Measurements from ENCODE around the gene STAC3. TPM values are rescaled to one million over a fixed set of nuclear protein-coding genes. Genes with fewer than 3 reads are reported as not detected.

Gene STAC3
- polyA plus RNA-seq, 2 of the 4 experiments (the other 2 are of a cell fraction) = 0.40 to 0.43 TPM

DNA sequence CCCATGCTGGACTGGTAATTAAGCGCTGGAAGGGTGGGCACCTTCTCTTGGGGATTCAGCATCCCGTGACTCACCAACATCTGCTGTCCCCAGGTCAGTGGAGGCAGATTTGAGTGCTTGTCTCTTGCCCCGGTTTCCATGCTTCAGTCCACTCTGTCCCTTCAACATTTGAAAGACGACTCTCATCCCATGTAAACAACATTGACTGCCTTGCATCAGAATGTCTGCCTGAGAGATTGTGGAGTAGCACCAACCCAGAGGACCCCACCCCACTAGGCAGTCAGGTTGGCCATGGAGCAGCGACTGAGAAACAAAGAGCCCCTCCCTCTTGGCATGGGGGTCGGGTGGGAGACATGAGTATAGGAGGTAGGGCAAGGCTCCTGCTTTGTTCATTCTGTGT is 4.9 kb upstream of the STAC3 start:
- H3K4me3 ChIP-seq = no peak overlapping the region
- POLR2A ChIA-PET = no interaction called here
- WGBS (ENCODE audit: missing lambda C conversion rate) = 87% methylated on average over 6 of the region's 6 CpGs
- no peak for TF ChIP-seq HOXA7 (CRISPR knock-in tag; IDR thresholded peaks at IDR 0.05)
- no peak for TF ChIP-seq PHF8 (IDR thresholded peaks at IDR 0.05; ENCODE audit: borderline replicate concordance, low read depth)
- no peak for TF ChIP-seq RNF2 (IDR thresholded peaks at IDR 0.05; ENCODE audit: borderline replicate concordance, low read depth)
- DNase-seq (ENCODE audit: low read depth in 1 of 2, low spot score in 1 of 2) (no peak), FAIRE-seq (no peak), ATAC-seq (no peak)
- no peak overlapping the region for H3K4me2 ChIP-seq
- no peaks in the 10 kb centered on the region for H3K9me3 ChIP-seq
- CTCF ChIA-PET = interaction anchor here (0.7 to 2.2 kb wide), 6 partner anchors 8 to 207 kb away, joined by 3 to 13 read pairs (median 5); no protein-coding TSS in a partner anchor
- H3K27ac ChIP-seq = no peak overlapping the region
- H3K4me1 ChIP-seq = no peaks in the 10 kb centered on the region

DNA sequence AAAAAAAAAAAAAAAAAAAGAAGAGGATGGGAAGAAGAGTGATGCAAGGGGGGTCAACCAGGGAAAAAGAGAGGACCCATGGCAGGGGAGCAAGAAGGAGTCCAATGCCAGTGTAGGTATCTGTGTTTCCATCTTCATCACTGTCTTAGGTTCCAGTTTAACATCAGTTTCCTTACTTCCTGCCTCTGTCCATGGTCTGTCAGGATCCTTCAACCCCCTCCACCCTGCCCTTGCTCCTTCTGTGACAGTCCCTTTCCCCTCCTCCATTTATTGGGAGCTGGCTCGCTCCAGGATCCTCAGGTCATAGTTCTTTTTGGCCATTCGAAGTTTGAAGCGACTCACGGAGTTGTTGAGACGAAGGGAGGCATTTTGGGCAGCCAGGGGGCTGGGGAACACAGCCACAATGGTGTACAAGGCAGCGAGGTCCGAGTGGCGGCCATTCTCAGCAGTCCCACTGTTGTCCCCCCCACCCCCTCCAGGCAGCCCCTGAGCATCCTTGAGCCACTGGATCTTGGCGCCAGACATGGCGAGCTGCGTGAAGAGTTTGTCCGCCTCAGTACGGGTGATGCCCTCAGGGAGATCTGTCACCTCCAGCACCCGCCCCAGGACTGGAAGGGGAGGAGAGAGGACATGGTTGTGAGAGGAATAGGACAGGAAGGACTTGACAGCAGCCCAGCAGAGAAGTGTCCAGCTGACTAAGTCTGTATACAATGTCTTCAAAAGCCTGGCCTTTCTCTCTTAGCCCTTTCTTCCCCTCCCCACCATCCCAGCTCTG is 3.7 kb upstream of the STAC3 start:
- DNase-seq (ENCODE audit: low read depth in 1 of 2, low spot score in 1 of 2) = no peak
- ChIA-PET CTCF (interaction anchor here (0.6 to 2.1 kb wide), 11 partner anchors 9 to 208 kb away, joined by 3 to 15 read pairs (median 3); no protein-coding TSS in a partner anchor), POLR2A (no interaction called here)
- FAIRE-seq = no peak
- no peak for TF ChIP-seq ESRRA (IDR thresholded peaks at IDR 0.05; ENCODE audit: borderline replicate concordance, low read length)
- TF ChIP-seq TP53 (CRISPR knock-in tag; IDR thresholded peaks at IDR 0.05) = no peak
- TF ChIP-seq, protein P1, sequence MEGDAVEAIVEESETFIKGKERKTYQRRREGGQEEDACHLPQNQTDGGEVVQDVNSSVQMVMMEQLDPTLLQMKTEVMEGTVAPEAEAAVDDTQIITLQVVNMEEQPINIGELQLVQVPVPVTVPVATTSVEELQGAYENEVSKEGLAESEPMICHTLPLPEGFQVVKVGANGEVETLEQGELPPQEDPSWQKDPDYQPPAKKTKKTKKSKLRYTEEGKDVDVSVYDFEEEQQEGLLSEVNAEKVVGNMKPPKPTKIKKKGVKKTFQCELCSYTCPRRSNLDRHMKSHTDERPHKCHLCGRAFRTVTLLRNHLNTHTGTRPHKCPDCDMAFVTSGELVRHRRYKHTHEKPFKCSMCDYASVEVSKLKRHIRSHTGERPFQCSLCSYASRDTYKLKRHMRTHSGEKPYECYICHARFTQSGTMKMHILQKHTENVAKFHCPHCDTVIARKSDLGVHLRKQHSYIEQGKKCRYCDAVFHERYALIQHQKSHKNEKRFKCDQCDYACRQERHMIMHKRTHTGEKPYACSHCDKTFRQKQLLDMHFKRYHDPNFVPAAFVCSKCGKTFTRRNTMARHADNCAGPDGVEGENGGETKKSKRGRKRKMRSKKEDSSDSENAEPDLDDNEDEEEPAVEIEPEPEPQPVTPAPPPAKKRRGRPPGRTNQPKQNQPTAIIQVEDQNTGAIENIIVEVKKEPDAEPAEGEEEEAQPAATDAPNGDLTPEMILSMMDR (IDR thresholded peaks at IDR 0.05) = no peak
- TF ChIP-seq, protein P2, sequence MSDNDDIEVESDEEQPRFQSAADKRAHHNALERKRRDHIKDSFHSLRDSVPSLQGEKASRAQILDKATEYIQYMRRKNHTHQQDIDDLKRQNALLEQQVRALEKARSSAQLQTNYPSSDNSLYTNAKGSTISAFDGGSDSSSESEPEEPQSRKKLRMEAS (IDR thresholded peaks at IDR 0.05) = no peak
- TF ChIP-seq HEYL (CRISPR knock-in tag; IDR thresholded peaks at IDR 0.05) = no peak
- no peak for TF ChIP-seq RAD21 (conservative IDR thresholded peaks at IDR 0.05 in 1 of 2, IDR thresholded peaks at IDR 0.05 in 1 of 2)
- no peak for TF ChIP-seq FOXS1 (CRISPR knock-in tag; IDR thresholded peaks at IDR 0.05)
- no peak for TF ChIP-seq HOXB13 (CRISPR knock-in tag; IDR thresholded peaks at IDR 0.05; ENCODE audit: low read depth)
- no peak for TF ChIP-seq KDM1A (IDR thresholded peaks at IDR 0.05; ENCODE audit: low read depth)
- TF ChIP-seq, protein P3, sequence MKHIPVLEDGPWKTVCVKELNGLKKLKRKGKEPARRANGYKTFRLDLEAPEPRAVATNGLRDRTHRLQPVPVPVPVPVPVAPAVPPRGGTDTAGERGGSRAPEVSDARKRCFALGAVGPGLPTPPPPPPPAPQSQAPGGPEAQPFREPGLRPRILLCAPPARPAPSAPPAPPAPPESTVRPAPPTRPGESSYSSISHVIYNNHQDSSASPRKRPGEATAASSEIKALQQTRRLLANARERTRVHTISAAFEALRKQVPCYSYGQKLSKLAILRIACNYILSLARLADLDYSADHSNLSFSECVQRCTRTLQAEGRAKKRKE (CRISPR knock-in tag; IDR thresholded peaks at IDR 0.05; ENCODE audit: low read depth) = no peak
- no peak for TF ChIP-seq RARB (CRISPR knock-in tag; IDR thresholded peaks at IDR 0.05)
- 90% methylated on average over 14 of the region's 14 CpGs for WGBS (ENCODE audit: missing lambda C conversion rate)
- no peak; a peak in 1 of 6 replicates for ATAC-seq
- Histone ChIP-seq H3K4me2 (no peak overlapping the region), H3K27ac (no peak overlapping the region), H3K9me3 (no peaks in the 10 kb centered on the region), H3K4me1 (no peaks in the 10 kb centered on the region), H3K4me3 (no peak overlapping the region)

DNA sequence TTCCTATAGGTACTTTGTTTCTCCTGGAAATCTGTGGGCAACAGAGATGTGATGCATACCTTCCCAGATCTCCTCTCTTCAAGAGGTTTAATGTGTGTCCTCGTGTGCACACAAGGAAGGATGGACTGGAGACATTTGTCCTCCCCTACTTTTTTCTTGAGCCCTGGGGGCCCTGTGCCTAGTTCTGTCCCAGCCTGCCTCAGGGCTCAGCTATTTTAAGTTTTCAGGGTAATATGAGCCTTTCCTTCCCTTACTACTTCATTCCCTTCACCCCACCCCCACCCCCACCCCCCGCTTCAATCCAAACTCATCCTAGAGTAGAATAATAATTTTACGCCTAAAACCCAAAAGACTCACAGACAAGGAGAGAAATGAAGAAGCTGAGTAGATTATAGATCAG is 446 bp downstream of the STAC3 start:
- 90% methylated on average over 3 of the region's 3 CpGs for WGBS (ENCODE audit: missing lambda C conversion rate)
- FAIRE-seq = no peak
- Histone ChIP-seq H3K4me2 (no peak overlapping the region), H3K4me3 (no peak overlapping the region), H3K9me3 (no peaks in the 10 kb centered on the region), H3K27ac (no peak overlapping the region), H3K4me1 (no peaks in the 10 kb centered on the region; the same call in 2 of the 3 replicates)
- DNase-seq (ENCODE audit: low read depth in 1 of 2, low spot score in 1 of 2) = no peak
- CTCF ChIA-PET = interaction anchor here (0.6 to 12.1 kb wide), 8 partner anchors 10 to 369 kb away, joined by 4 to 131 read pairs (median 9); no protein-coding TSS in a partner anchor
- no peak for ATAC-seq
- POLR2A ChIA-PET = interaction anchor here (0.6 kb wide), 1 partner anchor 187 kb away, joined by 3 read pairs; no protein-coding TSS in a partner anchor
- no peak for TF ChIP-seq HOXA7 (CRISPR knock-in tag; IDR thresholded peaks at IDR 0.05)
- no peak for TF ChIP-seq HOXB5 (CRISPR knock-in tag; IDR thresholded peaks at IDR 0.05)
- no peak for TF ChIP-seq FOSB (CRISPR knock-in tag; IDR thresholded peaks at IDR 0.05)
- TF ChIP-seq, protein P2 (IDR thresholded peaks at IDR 0.05) = no peak
- TF ChIP-seq, protein P4, sequence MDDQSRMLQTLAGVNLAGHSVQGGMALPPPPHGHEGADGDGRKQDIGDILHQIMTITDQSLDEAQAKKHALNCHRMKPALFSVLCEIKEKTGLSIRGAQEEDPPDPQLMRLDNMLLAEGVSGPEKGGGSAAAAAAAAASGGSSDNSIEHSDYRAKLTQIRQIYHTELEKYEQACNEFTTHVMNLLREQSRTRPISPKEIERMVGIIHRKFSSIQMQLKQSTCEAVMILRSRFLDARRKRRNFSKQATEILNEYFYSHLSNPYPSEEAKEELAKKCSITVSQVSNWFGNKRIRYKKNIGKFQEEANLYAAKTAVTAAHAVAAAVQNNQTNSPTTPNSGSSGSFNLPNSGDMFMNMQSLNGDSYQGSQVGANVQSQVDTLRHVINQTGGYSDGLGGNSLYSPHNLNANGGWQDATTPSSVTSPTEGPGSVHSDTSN (IDR thresholded peaks at IDR 0.05) = no peak
